Neural progenitor cell (in vitro differentiated cells): ENCODE measurements around the gene MGLL. TPM values are rescaled to one million over a fixed set of nuclear protein-coding genes. Genes with fewer than 3 reads are reported as not detected.
A peak's percentile ranks its signal among the peaks of the same experiment; 100 is the strongest.

ENCODE experiments used
- DNase-seq: peaks from one replicate; pipeline ENCODE4 v3.0.0-alpha.2; 2016; ENCODE audit warnings: low spot score
- H2AFZ ChIP-seq: fragments of 200-600 bp; sonication (generic); replicated peaks from 2 replicates; pipeline ENCODE4 v1.6.1; 2016; ENCODE audit warnings: antibody characterized with exemption
- H3F3A ChIP-seq: fragments of 200-600 bp; sonication (generic); 2 replicates; pipeline ENCODE4 v1.6.1; 2016; ENCODE audit warnings: antibody characterized with exemption, low read depth
- H3K27ac ChIP-seq: fragments of 200-600 bp; sonication (generic); 2 replicates; pipeline ENCODE4 v1.5.1; 2016; ENCODE audit warnings: mild to moderate bottlenecking
- H3K27me3 ChIP-seq: fragments of 200-600 bp; sonication (generic); 2 replicates; pipeline ENCODE4 v1.6.1; 2016; ENCODE audit warnings: mild to moderate bottlenecking, moderate library complexity
- H3K36me3 ChIP-seq: fragments of 200-600 bp; sonication (generic); 2 replicates; pipeline ENCODE4 v1.5.1; 2016
- H3K4me1 ChIP-seq: fragments of 200-600 bp; sonication (generic); 2 replicates; pipeline ENCODE4 v1.6.1; 2016; ENCODE audit warnings: mixed run types
- H3K4me2 ChIP-seq: fragments of 200-600 bp; sonication (generic); 2 replicates; pipeline ENCODE4 v1.6.1; 2016
- H3K4me3 ChIP-seq: fragments of 200-600 bp; sonication (generic); 2 replicates; pipeline ENCODE4 v1.5.1; 2016
- H3K79me2 ChIP-seq: fragments of 200-600 bp; sonication (generic); 2 replicates; pipeline ENCODE4 v1.6.1; 2016; ENCODE audit warnings: low read depth
- H3K9ac ChIP-seq: fragments of 200-600 bp; sonication (generic); 2 replicates; pipeline ENCODE4 v1.6.1; 2016
- H3K9me3 ChIP-seq: fragments of 200-600 bp; sonication (generic); 2 replicates; pipeline ENCODE4 v1.5.1; 2016; ENCODE audit warnings: low read depth
- H4K20me1 ChIP-seq: fragments of 200-600 bp; sonication (generic); 2 replicates; pipeline ENCODE4 v1.6.1; 2016; ENCODE audit warnings: low read depth
- H3K27ac Mint-ChIP-seq: 3 replicates; pipeline ENCODE4 v1.8.0; 2021; ENCODE audit warnings: mixed read lengths
- H3K27me3 Mint-ChIP-seq: 2 replicates; pipeline ENCODE4 v1.8.0; 2022; ENCODE audit warnings: low read depth, mild to moderate bottlenecking, inconsistent platforms, moderate library complexity, mixed read lengths; ENCODE audit not compliant: insufficient read depth
- H3K36me3 Mint-ChIP-seq: 3 replicates; pipeline ENCODE4 v1.8.0; 2021; ENCODE audit warnings: mixed read lengths
- H3K4me1 Mint-ChIP-seq: 3 replicates; pipeline ENCODE4 v1.8.0; 2021; ENCODE audit warnings: mixed read lengths
- H3K4me3 Mint-ChIP-seq: 3 replicates; pipeline ENCODE4 v1.8.0; 2021; ENCODE audit warnings: mild to moderate bottlenecking, moderate library complexity, mixed read lengths
- H3K9me3 Mint-ChIP-seq: 3 replicates; pipeline ENCODE4 v1.8.0; 2020; ENCODE audit warnings: mixed read lengths
- EZH2 ChIP-seq: fragments of 200-600 bp; sonication (generic); IDR thresholded peaks from 2 replicates; pipeline ENCODE4 v1.6.1; 2017; ENCODE audit warnings: antibody characterized with exemption, mild to moderate bottlenecking, moderate library complexity
- EZH2phosphoT487 ChIP-seq: fragments of 200-600 bp; sonication (generic); IDR thresholded peaks from 2 replicates; pipeline ENCODE4 v1.6.1; 2017; ENCODE audit warnings: antibody characterized with exemption
- total RNA-seq: library from RNA; depleted of rRNA; stranded (reverse); fragments of >200 nt; gene quantifications from 2 replicates; pipeline ENCODE4 v1.2.3, GENCODE V29; 2015; ENCODE audit warnings: low replicate concordance
- TF ChIP-seq, protein P1 (sequence below): fragments of 200-600 bp; sonication (generic); IDR thresholded peaks from 2 replicates; pipeline ENCODE4 v1.5.1; 2017; ENCODE audit warnings: antibody characterized with exemption, mild to moderate bottlenecking

The MGLL gene
- total RNA-seq, 1 donor from 2014 or later, result 0.15 TPM

GRCh38 chr3:127772827-127773751 is 49.2 kb downstream of the MGLL start:
- H3K79me2 ChIP-seq, result no peaks in the 10 kb centered on the region
- Mint-ChIP-seq H3K36me3 (no peaks in the 10 kb centered on the region), H3K4me3 (no peak overlapping the region), H3K27ac (peak overlapping the region; percentile 50), H3K9me3 (peaks cover 12% of the 10 kb centered on the region), H3K27me3 (peaks cover 11% of the 10 kb centered on the region), H3K4me1 (peaks cover 20% of the 10 kb centered on the region)
- no peaks in the 10 kb centered on the region for H3K27me3 ChIP-seq
- no peak overlapping the region for H3K27ac ChIP-seq
- no peak overlapping the region for H3K4me2 ChIP-seq
- no peaks in the 10 kb centered on the region for H3F3A ChIP-seq
- H3K9ac ChIP-seq, result no peak overlapping the region
- H3K9me3 ChIP-seq, result no peaks in the 10 kb centered on the region
- TF ChIP-seq EZH2 (no peak), EZH2phosphoT487 (no peak)
- TF ChIP-seq, protein P1, sequence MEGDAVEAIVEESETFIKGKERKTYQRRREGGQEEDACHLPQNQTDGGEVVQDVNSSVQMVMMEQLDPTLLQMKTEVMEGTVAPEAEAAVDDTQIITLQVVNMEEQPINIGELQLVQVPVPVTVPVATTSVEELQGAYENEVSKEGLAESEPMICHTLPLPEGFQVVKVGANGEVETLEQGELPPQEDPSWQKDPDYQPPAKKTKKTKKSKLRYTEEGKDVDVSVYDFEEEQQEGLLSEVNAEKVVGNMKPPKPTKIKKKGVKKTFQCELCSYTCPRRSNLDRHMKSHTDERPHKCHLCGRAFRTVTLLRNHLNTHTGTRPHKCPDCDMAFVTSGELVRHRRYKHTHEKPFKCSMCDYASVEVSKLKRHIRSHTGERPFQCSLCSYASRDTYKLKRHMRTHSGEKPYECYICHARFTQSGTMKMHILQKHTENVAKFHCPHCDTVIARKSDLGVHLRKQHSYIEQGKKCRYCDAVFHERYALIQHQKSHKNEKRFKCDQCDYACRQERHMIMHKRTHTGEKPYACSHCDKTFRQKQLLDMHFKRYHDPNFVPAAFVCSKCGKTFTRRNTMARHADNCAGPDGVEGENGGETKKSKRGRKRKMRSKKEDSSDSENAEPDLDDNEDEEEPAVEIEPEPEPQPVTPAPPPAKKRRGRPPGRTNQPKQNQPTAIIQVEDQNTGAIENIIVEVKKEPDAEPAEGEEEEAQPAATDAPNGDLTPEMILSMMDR, result no peak
- DNase-seq, result no peak
- no peaks in the 10 kb centered on the region for H4K20me1 ChIP-seq
- no peaks in the 10 kb centered on the region for H3K4me1 ChIP-seq
- H3K36me3 ChIP-seq, result no peaks in the 10 kb centered on the region
- H2AFZ ChIP-seq, result no peak overlapping the region
- no peak overlapping the region for H3K4me3 ChIP-seq

GRCh38 chr3:127772273-127772672 is 50.0 kb downstream of the MGLL start:
- Histone ChIP-seq H3K27me3 (no peaks in the 10 kb centered on the region), H3F3A (no peaks in the 10 kb centered on the region), H3K4me1 (no peaks in the 10 kb centered on the region), H3K4me2 (no peak overlapping the region), H3K9me3 (no peaks in the 10 kb centered on the region), H3K79me2 (no peaks in the 10 kb centered on the region), H3K4me3 (no peak overlapping the region), H3K9ac (no peak overlapping the region), H4K20me1 (no peaks in the 10 kb centered on the region), H3K36me3 (no peaks in the 10 kb centered on the region), H2AFZ (no peak overlapping the region), H3K27ac (no peak overlapping the region)
- Mint-ChIP-seq H3K4me1 (peaks cover 20% of the 10 kb centered on the region), H3K9me3 (peaks cover 17% of the 10 kb centered on the region), H3K4me3 (no peak overlapping the region), H3K27me3 (peaks cover 11% of the 10 kb centered on the region), H3K27ac (peak overlapping the region; percentile 50), H3K36me3 (no peaks in the 10 kb centered on the region)
- no peak for DNase-seq
- TF ChIP-seq EZH2phosphoT487 (no peak), EZH2 (no peak)
- TF ChIP-seq, protein P1, result no peak

DNA sequence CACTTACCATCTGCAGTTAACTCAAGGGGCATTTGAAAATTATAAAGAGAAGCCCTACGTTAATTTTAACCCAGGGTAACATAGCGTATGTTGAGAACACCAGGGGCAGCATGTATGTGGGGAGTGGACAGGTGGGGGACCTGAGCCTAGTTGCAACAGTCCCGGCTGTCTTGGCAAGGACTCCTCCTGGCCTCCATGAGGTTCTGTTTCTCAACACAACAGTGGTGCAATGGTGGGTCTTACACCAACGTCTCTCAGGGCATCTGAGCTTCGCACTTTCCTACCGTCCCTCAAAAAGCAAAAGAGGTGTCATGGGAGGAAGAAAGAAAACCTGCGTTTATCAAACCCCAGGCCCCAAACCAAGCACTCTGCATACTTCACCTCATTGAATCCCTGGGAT is 50.6 kb downstream of the MGLL start:
- Histone ChIP-seq H3K4me1 (no peaks in the 10 kb centered on the region), H3K36me3 (no peaks in the 10 kb centered on the region), H3K79me2 (no peaks in the 10 kb centered on the region), H3F3A (no peaks in the 10 kb centered on the region), H3K4me2 (no peak overlapping the region), H3K27ac (no peak overlapping the region), H4K20me1 (no peaks in the 10 kb centered on the region), H3K27me3 (no peaks in the 10 kb centered on the region), H2AFZ (no peak overlapping the region), H3K9ac (no peak overlapping the region), H3K4me3 (no peak overlapping the region), H3K9me3 (no peaks in the 10 kb centered on the region)
- DNase-seq, result no peak
- H3K9me3 Mint-ChIP-seq, result peaks cover 16% of the 10 kb centered on the region
- no peaks in the 10 kb centered on the region for H3K36me3 Mint-ChIP-seq
- H3K27me3 Mint-ChIP-seq, result peaks cover 8% of the 10 kb centered on the region
- no peak overlapping the region for H3K4me3 Mint-ChIP-seq
- TF ChIP-seq EZH2phosphoT487 (no peak), EZH2 (no peak)
- TF ChIP-seq, protein P1, result no peak
- peaks cover 19% of the 10 kb centered on the region for H3K4me1 Mint-ChIP-seq
- H3K27ac Mint-ChIP-seq, result no peak overlapping the region
